Adrenal gland (tissue), 5 donors: ENCODE measurements around the gene ARHGAP31.

Source experiments
- CTCF ChIP-seq, 6 experiments: fragments of 450-650 bp in 4 of 6; fragments of 200-600 bp in 2 of 6; sonication (generic) in 1 of 6; IDR thresholded peaks; 1 replicate in 5 of 6; 2 replicates in 1 of 6; pipeline versions ENCODE4 v1.5.1 to v1.8.0; 2016 to 2021; ENCODE audit warnings: antibody characterized with exemption in 6 of 6, mild to moderate bottlenecking in 2 of 6, moderate library complexity in 1 of 6
- POLR2A ChIP-seq, 2 donors: fragments of 450-650 bp; IDR thresholded peaks; one replicate each; pipeline ENCODE4 v1.6.1; 2017; ENCODE audit warnings: antibody characterized with exemption in 2 of 2, mild to moderate bottlenecking in 2 of 2, moderate library complexity in 1 of 2
- donor health status: DM: no; HTN: no; CAD: no.

GRCh38 chr3:119453822-119454221 lies 159.6 kb downstream of the ARHGAP31 start:
- TF ChIP-seq CTCF (IDR thresholded peaks at IDR 0.05) (no peak), POLR2A (IDR thresholded peaks at IDR 0.05) (no peak)
